GM12878 (cell line): ENCODE data around the gene LSM14B. TPM values are rescaled to one million over a fixed set of nuclear protein-coding genes. Genes with fewer than 3 reads are reported as not detected.
A peak's percentile ranks its signal among the peaks of the same experiment; 100 is the strongest.
"Not testable (repeated sequence)": the region's sequence is repeated elsewhere in the genome, so short reads cannot be mapped to it uniquely, and the experiment has no call there.

ENCODE experiments used
- ATAC-seq: fragments of 200-7000 bp; cut with Tn5 transposase; 3 replicates; pipeline ENCODE4 v1.9.1; 2020; ENCODE audit warnings: mild to moderate bottlenecking, moderate library complexity
- BruUV-seq: library from RNA; stranded (reverse); fragments of 400-500 nt; replicated peaks from 2 replicates; lab custom pipeline; 2021; lab: Mats Ljungman, UMichigan
- CTCF ChIA-PET: fragments of 300-600 bp; sonication (Branson Sonifier 250); formaldehyde crosslinking; extraction: SDS; loops from one replicate; lab custom pipeline; 2021; ENCODE audit warnings: inconsistent platforms; lab: Yijun Ruan, JAX
- POLR2A ChIA-PET: fragments of 350-600 bp; formaldehyde crosslinking; extraction: SDS; loops from one replicate; lab custom pipeline; 2021; ENCODE audit warnings: inconsistent platforms; lab: Charles Lee
- RAD21 ChIA-PET: fragments of 300-600 bp; sonication (Branson Sonifier 250); formaldehyde crosslinking; loops from one replicate; lab custom pipeline; 2023; ENCODE audit warnings: antibody characterized with exemption; ENCODE audit not compliant: unreplicated experiment; lab: Charles Lee
- SMC1A ChIA-PET: fragments of 300-600 bp; sonication (Branson Sonifier 250); formaldehyde crosslinking; loops from one replicate; lab custom pipeline; 2023; ENCODE audit not compliant: unreplicated experiment, uncharacterized antibody; lab: Charles Lee
- DNase-seq: peaks from one replicate; pipeline ENCODE4 v3.0.0-alpha.2; 2011; ENCODE audit warnings: low read depth, low spot score
- FAIRE-seq: peaks from 3 replicates; lab custom pipeline; 2011; peaks lifted over from hg19 to GRCh38; lab: Jason Lieb, UNC
- H2AFZ ChIP-seq: 2 replicates; pipeline ENCODE4 v1.6.0; 2011; ENCODE audit warnings: low read depth, low read length, control low read depth; ENCODE audit not compliant: control insufficient read depth
- H3K27ac ChIP-seq: 2 replicates; pipeline ENCODE4 v1.5.1; 2011; ENCODE audit warnings: control low read depth; ENCODE audit not compliant: control insufficient read depth, insufficient read depth
- H3K27me3 ChIP-seq, 2 experiments: replicated peaks in 1 of 2; 2 replicates each; pipeline versions ENCODE4 v1.6.0 to v1.6.1; 2011; ENCODE audit warnings: low read length in 1 of 2; ENCODE audit not compliant: control insufficient read depth in 2 of 2, insufficient read depth in 2 of 2
- H3K36me3 ChIP-seq, 2 experiments: 2 replicates each; pipeline ENCODE4 v1.5.1; 2011; ENCODE audit warnings: low read length in 1 of 2; ENCODE audit not compliant: control insufficient read depth in 2 of 2, insufficient read depth in 2 of 2
- H3K4me1 ChIP-seq: 2 replicates; pipeline ENCODE4 v1.6.1; 2011; ENCODE audit warnings: mild to moderate bottlenecking, low read length, moderate library complexity, mixed read lengths; ENCODE audit not compliant: control insufficient read depth, insufficient read depth
- H3K4me2 ChIP-seq: 2 replicates; pipeline ENCODE4 v1.6.0; 2011; ENCODE audit warnings: control low read depth; ENCODE audit not compliant: control insufficient read depth, insufficient read depth
- H3K4me3 ChIP-seq: fragments of 200-600 bp; sonication (generic); 2 replicates; pipeline ENCODE4 v1.5.1; 2016
- H3K79me2 ChIP-seq: 2 replicates; pipeline ENCODE4 v1.6.0; 2011; ENCODE audit warnings: low read length; ENCODE audit not compliant: control insufficient read depth, insufficient read depth
- H3K9ac ChIP-seq: 2 replicates; pipeline ENCODE4 v1.8.0; 2011; ENCODE audit warnings: low read length, control low read depth, mixed read lengths; ENCODE audit not compliant: control insufficient read depth, insufficient read depth
- H3K9me3 ChIP-seq: replicated peaks from 3 replicates; pipeline ENCODE4 v1.5.1; 2011; ENCODE audit warnings: mild to moderate bottlenecking, low read length; ENCODE audit not compliant: control insufficient read depth, insufficient read depth
- H4K20me1 ChIP-seq: 2 replicates; pipeline ENCODE4 v1.6.0; 2011; ENCODE audit not compliant: control insufficient read depth, insufficient read depth
- FOXK2 ChIP-seq: fragments of 450-650 bp; IDR thresholded peaks from 2 replicates; pipeline ENCODE4 v1.6.1; 2017; ENCODE audit warnings: mild to moderate bottlenecking, moderate library complexity
- IKZF1 ChIP-seq: fragments of 450-650 bp; conservative IDR thresholded peaks from 2 replicates; pipeline ENCODE4 v1.6.1; 2017; ENCODE audit warnings: antibody characterized with exemption, mild to moderate bottlenecking
- NR2C2 ChIP-seq: IDR thresholded peaks from 2 replicates; pipeline ENCODE4 v1.6.1; 2011; ENCODE audit warnings: borderline replicate concordance, low read depth; ENCODE audit not compliant: control insufficient read depth, insufficient read length
- YY1 ChIP-seq: IDR thresholded peaks from 2 replicates; pipeline ENCODE4 v1.6.1; 2011; ENCODE audit warnings: low read depth, mild to moderate bottlenecking, low read length
- WGBS: methylation state at CpG from one replicate; pipeline ENCODE4 v1.1.6; 2016; ENCODE audit warnings: low lambda C conversion rate; ENCODE audit not compliant: insufficient replicate concordance, insufficient coverage; ENCODE audit errors: missing lambda C conversion rate; 5-methylcytosine and 5-hydroxymethylcytosine counted together
- in situ Hi-C: fragments of 300-500 bp; cut with MboI; formaldehyde crosslinking; loops from 9 replicates; pipeline ENCODE4 v1.14.3; 2018; ENCODE audit warnings: mixed read lengths
- intact Hi-C: fragments of 100-400 bp; cut with micrococcal nuclease; formaldehyde crosslinking; loops from one replicate; pipeline ENCODE4 v1.14.2; 2022; ENCODE audit not compliant: unreplicated experiment
- polyA plus RNA-seq, 11 experiments: library from polyadenylated mRNA; depleted of rRNA in 4 of 11; unstranded in 6 of 11; stranded (reverse) in 5 of 11; fragments of >200 nt; fragmentation: Nextera tagmentation in 4 of 11; fragmentation: Illumina TruSeq in 1 of 11; extraction: Ambion mirVana in 4 of 11; extraction: Trizol in 1 of 11; gene quantifications; 1 replicate in 1 of 11; 2 replicates in 10 of 11; pipeline versions ENCODE4 v1.2.1 to v1.2.3, GENCODE V29; 2011 to 2016; ENCODE audit warnings: inconsistent platforms in 2 of 11, missing spikeins in 2 of 11, low read depth in 1 of 11
- total RNA-seq, 4 experiments: library from RNA; depleted of rRNA in 3 of 4; stranded (reverse); fragments of >200 nt in 3 of 4; fragmentation: Illumina TruSeq in 1 of 4; extraction: Trizol in 1 of 4; gene quantifications; 2 replicates each; pipeline versions ENCODE4 v1.2.1 to v1.2.3, GENCODE V29; 2013 to 2021

Gene LSM14B
- total and polyA plus RNA-seq, 10 of the 15 experiments (the other 5 are each of a cell fraction or from before 2014, with no cell fraction given) = 0.56 to 34.3 (median 15.6) TPM

DNA sequence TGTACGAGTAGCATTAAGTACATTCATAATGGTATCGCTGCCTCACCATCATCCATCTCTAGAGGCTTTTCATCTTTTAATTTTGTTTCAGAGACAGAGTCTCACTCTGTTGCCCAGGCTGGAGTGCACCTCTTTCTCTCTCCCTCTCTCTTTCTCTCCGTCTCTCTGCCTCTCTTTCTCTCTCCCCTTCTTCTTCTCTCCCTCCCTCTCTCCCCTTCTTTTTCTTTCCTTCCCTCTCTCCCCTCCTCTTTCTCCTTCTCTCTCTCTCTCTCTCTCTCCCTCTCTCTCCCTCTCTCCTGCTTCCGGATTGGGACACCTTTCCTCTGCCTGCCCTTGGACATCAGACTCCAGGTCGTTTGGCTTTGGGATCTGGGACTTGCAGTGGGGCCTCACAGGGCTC, 39.0 kb upstream of the LSM14B start:
- in situ Hi-C loops = loop anchor here (25.0 kb wide), 1 partner anchor 596 kb away; no protein-coding TSS in a partner anchor
- no peaks in the 10 kb centered on the region for H4K20me1 ChIP-seq
- TF ChIP-seq YY1 = no peak
- 0 out of 2 replicates have a peak, but pooled peaks have one; percentile 19 for TF ChIP-seq FOXK2
- TF ChIP-seq IKZF1 = no peak
- no peak for TF ChIP-seq NR2C2
- no peak overlapping the region for H2AFZ ChIP-seq
- H3K4me1 ChIP-seq = no peaks in the 10 kb centered on the region
- DNase-seq (no peak), FAIRE-seq (no peak), ATAC-seq (no peak)
- no peak overlapping the region for H3K4me2 ChIP-seq
- BruUV-seq = no TSS peak
- no peak overlapping the region for H3K27ac ChIP-seq
- no peaks in the 10 kb centered on the region for H3K79me2 ChIP-seq
- 41% methylated on average over 5 of the region's 5 CpGs for WGBS
- H3K9ac ChIP-seq = no peak overlapping the region
- no peaks in the 10 kb centered on the region for H3K36me3 ChIP-seq
- RAD21 ChIA-PET = no interaction called here
- SMC1A ChIA-PET = no interaction called here
- intact Hi-C loops = no loop called here
- no peaks in the 10 kb centered on the region for H3K27me3 ChIP-seq
- CTCF ChIA-PET = no interaction called here
- no peak overlapping the region for H3K4me3 ChIP-seq
- no peaks in the 10 kb centered on the region; the same call in 2 of the 3 replicates for H3K9me3 ChIP-seq
- POLR2A ChIA-PET = no interaction called here

DNA sequence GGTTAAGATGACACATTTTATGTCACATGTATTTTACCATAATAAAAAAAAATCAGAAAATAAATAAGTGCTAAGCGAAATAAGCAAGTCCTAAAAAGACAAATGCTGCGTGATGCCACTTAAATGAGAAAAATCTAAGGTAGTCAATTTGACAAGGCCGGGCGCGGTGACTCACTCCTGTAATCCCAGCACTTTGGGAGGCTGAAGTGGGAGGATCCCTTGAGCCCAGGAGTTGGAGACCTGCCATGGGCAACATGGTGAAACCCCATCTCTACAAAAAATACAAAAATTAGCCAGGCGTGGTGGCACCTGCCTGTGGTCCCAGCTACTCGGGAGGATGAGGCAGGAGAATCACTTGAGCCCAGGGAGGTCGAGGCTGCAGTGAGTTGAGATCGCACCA, 38.1 kb upstream of the LSM14B start:
- H3K9ac ChIP-seq, H3K9me3 ChIP-seq, BruUV-seq, SMC1A ChIA-PET, H3K36me3 ChIP-seq, intact Hi-C loops, CTCF ChIA-PET, H3K79me2 ChIP-seq, H3K4me3 ChIP-seq, H4K20me1 ChIP-seq, H3K4me1 ChIP-seq, H3K27ac ChIP-seq, DNase-seq, ATAC-seq, POLR2A ChIA-PET, FAIRE-seq, H3K27me3 ChIP-seq, H3K4me2 ChIP-seq, H2AFZ ChIP-seq, RAD21 ChIA-PET: not testable (repeated sequence)
- in situ Hi-C loops = loop anchor here (25.0 kb wide), 1 partner anchor 597 kb away; no protein-coding TSS in a partner anchor
- 73% methylated on average over 9 of the region's 9 CpGs for WGBS
